ENCODE data around the gene SLC26A6. TPM values are rescaled to one million over a fixed set of nuclear protein-coding genes. Genes with fewer than 3 reads are reported as not detected.

Gene SLC26A6
- total RNA-seq, 3 donors from 2014 or later: 12.6 to 21.6 (median 16.0) TPM

- H3K27ac ChIP-seq: peak overlapping the region; percentile 86 to 89
- no peak for DNase-seq (ENCODE audit: low spot score in 2 of 2)
- intact Hi-C loops (cut with DNase I; ENCODE audit: low total_unique reads): no loop called here
- TF ChIP-seq POLR2A (IDR thresholded peaks at IDR 0.05) (no peak), CTCF (IDR thresholded peaks at IDR 0.05) (no peak), POLR2AphosphoS5 (IDR thresholded peaks at IDR 0.05) (no peak)
- peaks cover 8 to 19% of the 10 kb centered on the region in 2 donors for H3K27me3 ChIP-seq
- peaks cover 0 to 7% of the 10 kb centered on the region in 2 donors for H3K4me1 ChIP-seq
- peak overlapping the region in 2 of 3 donors; percentile 59 to 85 for H3K4me3 ChIP-seq
- H3K36me3 ChIP-seq: no peaks in the 10 kb centered on the region
- H3K9me3 ChIP-seq: no peaks in the 10 kb centered on the region
Observed at GRCh38 chr3:48664313-48664644, 29.0 kb upstream of the SLC26A6 start.

GRCh38 chr3:48663489-48664312 is 28.4 kb upstream of the SLC26A6 start:
- Histone ChIP-seq H3K27ac (peak overlapping the region; percentile 86 to 89), H3K36me3 (no peaks in the 10 kb centered on the region), H3K9me3 (no peaks in the 10 kb centered on the region), H3K4me1 (peaks cover 0 to 7% of the 10 kb centered on the region in 2 donors), H3K27me3 (peaks cover 8 to 19% of the 10 kb centered on the region in 2 donors), H3K4me3 (peak overlapping the region; percentile 45 to 85 (median 59))
- TF ChIP-seq POLR2AphosphoS5 (IDR thresholded peaks at IDR 0.05) (peak; percentile 65 to 83 (median 74)), CTCF (IDR thresholded peaks at IDR 0.05) (peak in 2 of 3 donors; percentile 60 to 73), POLR2A (IDR thresholded peaks at IDR 0.05) (no peak)
- peak; percentile 93 to 94 for DNase-seq (ENCODE audit: low spot score in 2 of 2)
- intact Hi-C loops (cut with DNase I; ENCODE audit: low total_unique reads): no loop called here

GRCh38 chr3:48662753-48663488 is 27.7 kb upstream of the SLC26A6 start, which contains the start of gene CELSR3:
Gene CELSR3 (minus strand): TSS chr3:48662886. CDS start chr3:48662634, 252 bp downstream.
- H3K9me3 ChIP-seq: no peaks in the 10 kb centered on the region
- H3K27me3 ChIP-seq: peaks cover 8 to 19% of the 10 kb centered on the region in 2 donors
- TF ChIP-seq CTCF (IDR thresholded peaks at IDR 0.05) (no peak), POLR2A (IDR thresholded peaks at IDR 0.05) (no peak), POLR2AphosphoS5 (IDR thresholded peaks at IDR 0.05) (peak in 1 of 3 donors; percentile 15)
- DNase-seq (ENCODE audit: low spot score in 2 of 2): peak; percentile 57 to 79
- peaks cover 0 to 7% of the 10 kb centered on the region in 2 donors for H3K4me1 ChIP-seq
- H3K36me3 ChIP-seq: no peaks in the 10 kb centered on the region
- peak within 1 kb of the TSS; percentile 45 to 85 (median 59) for H3K4me3 ChIP-seq
- intact Hi-C loops (cut with DNase I; ENCODE audit: low total_unique reads): no loop called here
- peak within 1 kb of the TSS; percentile 86 to 89 for H3K27ac ChIP-seq

GRCh38 chr3:48662145-48662752 is 27.0 kb upstream of the SLC26A6 start:
- Histone ChIP-seq H3K4me1 (peaks cover 0 to 7% of the 10 kb centered on the region in 2 donors), H3K36me3 (no peaks in the 10 kb centered on the region), H3K4me3 (peak overlapping the region in 2 of 3 donors; percentile 59 to 85), H3K27me3 (peaks cover 8 to 19% of the 10 kb centered on the region in 2 donors), H3K27ac (no peak overlapping the region), H3K9me3 (no peaks in the 10 kb centered on the region)
- intact Hi-C loops (cut with DNase I; ENCODE audit: low total_unique reads): no loop called here
- TF ChIP-seq CTCF (IDR thresholded peaks at IDR 0.05): no peak
- no peak for TF ChIP-seq POLR2AphosphoS5 (IDR thresholded peaks at IDR 0.05)
- no peak for TF ChIP-seq POLR2A (IDR thresholded peaks at IDR 0.05)
- DNase-seq (ENCODE audit: low spot score in 2 of 2): no peak
